Activated naive CD4-positive, alpha-beta T cell treated with anti-CD3 and anti-CD28 coated beads, Interleukin-2, amount 10 ng/mL, durations not matched to agents 5 hours and 36 hours (primary cell): ENCODE data around the gene PUM2. TPM values are rescaled to one million over a fixed set of nuclear protein-coding genes. Genes with fewer than 3 reads are reported as not detected.

Source experiments
- total RNA-seq, 2 experiments: library from RNA; stranded (reverse); gene quantifications; one replicate each; pipeline ENCODE4 v1.2.3, GENCODE V29; 2021

The PUM2 gene, protein sequence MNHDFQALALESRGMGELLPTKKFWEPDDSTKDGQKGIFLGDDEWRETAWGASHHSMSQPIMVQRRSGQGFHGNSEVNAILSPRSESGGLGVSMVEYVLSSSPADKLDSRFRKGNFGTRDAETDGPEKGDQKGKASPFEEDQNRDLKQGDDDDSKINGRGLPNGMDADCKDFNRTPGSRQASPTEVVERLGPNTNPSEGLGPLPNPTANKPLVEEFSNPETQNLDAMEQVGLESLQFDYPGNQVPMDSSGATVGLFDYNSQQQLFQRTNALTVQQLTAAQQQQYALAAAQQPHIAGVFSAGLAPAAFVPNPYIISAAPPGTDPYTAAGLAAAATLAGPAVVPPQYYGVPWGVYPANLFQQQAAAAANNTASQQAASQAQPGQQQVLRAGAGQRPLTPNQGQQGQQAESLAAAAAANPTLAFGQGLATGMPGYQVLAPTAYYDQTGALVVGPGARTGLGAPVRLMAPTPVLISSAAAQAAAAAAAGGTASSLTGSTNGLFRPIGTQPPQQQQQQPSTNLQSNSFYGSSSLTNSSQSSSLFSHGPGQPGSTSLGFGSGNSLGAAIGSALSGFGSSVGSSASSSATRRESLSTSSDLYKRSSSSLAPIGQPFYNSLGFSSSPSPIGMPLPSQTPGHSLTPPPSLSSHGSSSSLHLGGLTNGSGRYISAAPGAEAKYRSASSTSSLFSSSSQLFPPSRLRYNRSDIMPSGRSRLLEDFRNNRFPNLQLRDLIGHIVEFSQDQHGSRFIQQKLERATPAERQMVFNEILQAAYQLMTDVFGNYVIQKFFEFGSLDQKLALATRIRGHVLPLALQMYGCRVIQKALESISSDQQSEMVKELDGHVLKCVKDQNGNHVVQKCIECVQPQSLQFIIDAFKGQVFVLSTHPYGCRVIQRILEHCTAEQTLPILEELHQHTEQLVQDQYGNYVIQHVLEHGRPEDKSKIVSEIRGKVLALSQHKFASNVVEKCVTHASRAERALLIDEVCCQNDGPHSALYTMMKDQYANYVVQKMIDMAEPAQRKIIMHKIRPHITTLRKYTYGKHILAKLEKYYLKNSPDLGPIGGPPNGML
- 100 to 1,000 TPM; 131 to 134 TPM for total RNA-seq

GRCh38 chr2:20350753-20351554 is at the start of gene PUM2:
PUM2 (minus strand) TSS chr2:20350844; CDS start chr2:20327360, 23,484 bp downstream.

DNA sequence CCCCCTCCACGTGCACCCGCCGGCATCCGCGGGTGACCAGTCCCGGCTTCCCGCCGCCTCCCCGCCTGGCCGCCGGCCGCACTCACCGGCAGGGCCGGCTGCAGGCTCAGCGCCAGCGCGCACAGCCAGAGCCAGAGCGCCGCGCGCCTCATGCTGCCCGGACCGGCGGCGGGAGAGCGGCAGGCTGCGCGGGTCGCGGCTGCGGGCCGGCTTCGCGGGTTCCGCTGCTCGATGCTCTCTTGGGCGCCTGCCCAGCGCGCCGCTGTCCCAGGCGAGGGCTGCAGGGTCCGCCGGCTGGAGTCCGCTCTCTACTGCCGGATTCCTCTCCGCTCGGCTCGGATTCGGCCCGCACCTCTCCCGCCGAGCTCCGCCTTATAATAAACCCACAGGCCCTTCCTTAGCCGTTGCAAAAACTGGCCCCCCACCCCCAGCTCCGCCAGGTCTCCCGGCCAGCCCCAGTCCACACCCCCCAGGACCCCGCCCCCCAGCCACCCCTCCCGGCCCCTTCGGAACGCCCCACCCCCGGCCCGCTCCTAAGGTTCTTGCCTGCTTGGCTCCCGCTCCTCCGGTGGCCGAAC is 125.8 kb downstream of the PUM2 start, which contains the start of gene SDC1:
TSS of gene SDC1 (minus strand) at position 415 of the 578 bp plus-strand sequence. CDS start at position 152, 263 bp downstream.

Other genes with a start within 250 kb of the PUM2 start
- gene SDC1, start 125.7 kb downstream of the PUM2 start, total RNA-seq: under 1 TPM; 0.10 to 0.15 TPM
- gene RHOB, start 96.2 kb upstream of the PUM2 start, total RNA-seq: 1 to 10 TPM; 1.7 to 2.2 TPM